ENCODE results near the gene FGF19.

FGF19 gene

GRCh38 chr11:69649576-69649900 is 54.3 kb downstream of the FGF19 start:
- Histone ChIP-seq H3K27ac (no peak overlapping the region), H3K27me3 (no peaks in the 10 kb centered on the region), H3K9me3 (no peaks in the 10 kb centered on the region), H3K4me1 (peaks cover 0 to 24% (median 8%) of the 10 kb centered on the region in 4 donors), H3K4me3 (no peak overlapping the region), H3K36me3 (peaks cover 27 to 90% (median 71%) of the 10 kb centered on the region in 3 donors)
- TF ChIP-seq CTCF (IDR thresholded peaks at IDR 0.05), result no peak
- intact Hi-C loops (cut with DNase I; ENCODE audit: low total_unique reads), result loop anchor here (10.0 kb wide), 2 partner anchors 805 to 845 kb away; partner anchors contain the start of gene CPT1A
- DNase-seq, result no peak

DNA sequence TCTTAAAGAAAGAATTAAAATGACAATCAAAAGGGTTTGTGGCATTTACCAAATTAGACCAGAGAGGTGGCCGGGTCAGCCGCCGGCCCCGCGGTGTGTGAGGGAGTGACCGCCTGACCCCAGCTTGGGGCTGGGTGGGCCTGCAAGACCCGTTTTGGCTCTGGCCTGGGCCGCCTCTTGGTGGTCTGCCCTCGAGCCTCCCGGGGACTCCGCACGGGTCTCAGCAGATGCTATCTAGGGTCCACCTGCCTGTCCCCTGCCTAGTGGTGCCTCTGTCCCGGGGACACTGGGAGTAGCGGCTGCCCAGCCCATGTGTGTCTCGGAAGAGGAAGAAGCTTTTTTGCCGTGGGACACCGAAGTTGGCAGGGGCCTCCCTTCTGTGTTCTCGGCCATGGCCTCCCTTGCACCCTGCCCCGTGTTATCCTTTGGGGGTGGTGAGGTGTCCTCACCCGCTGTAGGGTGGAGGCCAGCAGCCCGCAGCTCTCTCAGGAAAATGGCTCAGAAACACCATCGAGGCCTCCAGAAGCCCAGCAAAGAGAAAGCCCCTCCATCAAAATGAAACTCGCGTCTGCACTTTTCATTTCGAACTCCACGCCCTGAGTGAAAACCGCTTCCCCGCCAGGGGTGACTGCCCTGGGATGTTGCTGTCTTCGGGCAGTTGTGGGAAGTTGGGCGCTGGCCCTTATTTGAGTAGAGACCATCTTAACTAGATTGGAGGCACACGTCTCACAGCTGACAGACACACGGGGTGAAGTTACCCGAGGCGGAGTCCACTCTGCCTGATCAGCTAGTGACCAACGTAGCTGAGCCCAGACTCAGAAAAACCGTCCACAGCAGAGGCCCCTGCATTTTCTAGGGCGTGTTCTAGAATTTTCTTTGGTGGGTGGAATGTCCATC is 54.9 kb downstream of the FGF19 start:
- Histone ChIP-seq H3K27ac (no peak overlapping the region), H3K4me3 (no peak overlapping the region), H3K36me3 (peaks cover 27 to 84% (median 65%) of the 10 kb centered on the region in 3 donors), H3K9me3 (no peaks in the 10 kb centered on the region), H3K27me3 (no peaks in the 10 kb centered on the region), H3K4me1 (peaks cover 0 to 30% (median 14%) of the 10 kb centered on the region in 4 donors)
- DNase-seq, result peak in 1 of 2 donors; percentile 64
- TF ChIP-seq CTCF (IDR thresholded peaks at IDR 0.05), result no peak
- intact Hi-C loops (cut with DNase I; ENCODE audit: low total_unique reads), result loop anchor here (10.0 kb wide), 2 partner anchors 804 to 844 kb away; partner anchors contain the start of gene CPT1A

Data from tibial artery (tissue), 4 donors.